ENCODE data around the gene ZNF74. TPM values are rescaled to one million over a fixed set of nuclear protein-coding genes. Genes with fewer than 3 reads are reported as not detected.
"Not testable (repeated sequence)": the region's sequence is repeated elsewhere in the genome, so short reads cannot be mapped to it uniquely, and the experiment has no call there.

Gene ZNF74
- total RNA-seq, 4 donors from 2014 or later, result 7.9 to 10.7 (median 9.2) TPM

- no peak overlapping the region for H3K4me3 ChIP-seq
- no peak overlapping the region for H3K27ac ChIP-seq
- H3K36me3 ChIP-seq, result no peaks in the 10 kb centered on the region
- no peak for TF ChIP-seq POLR2A (IDR thresholded peaks at IDR 0.05)
- TF ChIP-seq CTCF (IDR thresholded peaks at IDR 0.05), result no peak
- DNase-seq, result no peak
- H3K9me3 ChIP-seq, result no peaks in the 10 kb centered on the region
- intact Hi-C loops (cut with DNase I), result no loop called here
- peaks cover 0 to 26% (median 13%) of the 10 kb centered on the region in 3 donors for H3K4me1 ChIP-seq
- 72 to 80% methylated on average over 4 of the region's 4 CpGs for WGBS, 2 donors
- H3K27me3 ChIP-seq, result peaks cover 0 to 8% (median 0%) of the 10 kb centered on the region in 4 donors
Measured at GRCh38 chr22:20391222-20391621, 2.7 kb upstream of the ZNF74 start.

- H3K9me3 ChIP-seq; H3K27me3 ChIP-seq; DNase-seq; H3K4me3 ChIP-seq; intact Hi-C loops (cut with DNase I); H3K27ac ChIP-seq; H3K36me3 ChIP-seq: not testable (repeated sequence)
- H3K4me1 ChIP-seq, result peaks cover 0 to 32% (median 13%) of the 10 kb centered on the region in 3 donors
- WGBS, 2 donors, result 84 to 90% methylated on average over 4 of the region's 53 CpGs
Measured at GRCh38 chr22:20392365-20392881, 1.5 kb upstream of the ZNF74 start.

- no peak for DNase-seq
- WGBS, 2 donors, result 86 to 97% methylated on average over 14 to 18 of the region's 23 CpGs
- H3K4me1 ChIP-seq, result peaks cover 0 to 32% (median 13%) of the 10 kb centered on the region in 3 donors
- H3K9me3 ChIP-seq, result no peaks in the 10 kb centered on the region
- peak overlapping the region; percentile 66 to 88 (median 68) for H3K4me3 ChIP-seq
- H3K27ac ChIP-seq, result peak overlapping the region; percentile 71 to 80 (median 78)
- H3K36me3 ChIP-seq, result no peaks in the 10 kb centered on the region
- no peaks in the 10 kb centered on the region for H3K27me3 ChIP-seq
- TF ChIP-seq POLR2A (IDR thresholded peaks at IDR 0.05), result no peak
- no peak for TF ChIP-seq CTCF (IDR thresholded peaks at IDR 0.05)
- intact Hi-C loops (cut with DNase I), result no loop called here
Measured at GRCh38 chr22:20392983-20393704, 807 bp upstream of the ZNF74 start.

- TF ChIP-seq CTCF (IDR thresholded peaks at IDR 0.05) (no peak), POLR2A (IDR thresholded peaks at IDR 0.05) (no peak)
- H3K4me1 ChIP-seq, result peaks cover 0 to 32% (median 13%) of the 10 kb centered on the region in 3 donors
- H3K36me3 ChIP-seq, result peaks cover 0 to 3% (median 0%) of the 10 kb centered on the region in 3 donors
- no peaks in the 10 kb centered on the region for H3K27me3 ChIP-seq
- H3K4me3 ChIP-seq, result peak overlapping the region in 2 of 4 donors; percentile 68 to 88
- intact Hi-C loops (cut with DNase I), result no loop called here
- no peak overlapping the region for H3K27ac ChIP-seq
- WGBS, 2 donors, result 75 to 78% methylated on average over 5 to 15 of the region's 20 CpGs
- DNase-seq, result no peak
- no peaks in the 10 kb centered on the region for H3K9me3 ChIP-seq
Measured at GRCh38 chr22:20395181-20395906, 1.4 kb downstream of the ZNF74 start.

GRCh38 chr22:20395907-20396287, 1.9 kb downstream of the ZNF74 start:
- WGBS, 2 donors, result 55 to 62% methylated on average over 2 of the region's 2 CpGs
- Histone ChIP-seq H3K4me3 (no peak overlapping the region), H3K27me3 (no peaks in the 10 kb centered on the region), H3K9me3 (no peaks in the 10 kb centered on the region), H3K4me1 (peaks cover 0 to 32% (median 13%) of the 10 kb centered on the region in 3 donors), H3K36me3 (peaks cover 0 to 8% (median 0%) of the 10 kb centered on the region in 3 donors), H3K27ac (no peak overlapping the region)
- DNase-seq, result no peak
- intact Hi-C loops (cut with DNase I), result no loop called here
- TF ChIP-seq CTCF (IDR thresholded peaks at IDR 0.05) (no peak), POLR2A (IDR thresholded peaks at IDR 0.05) (no peak)
